Esophagus (tissue), 2 donors: ENCODE measurements around the gene IL36A. TPM values are rescaled to one million over a fixed set of nuclear protein-coding genes. Genes with fewer than 3 reads are reported as not detected.

Source experiments
- H3K27ac ChIP-seq, 2 donors: one replicate each; pipeline ENCODE4 v1.5.1; 2013; ENCODE audit warnings: low read depth in 2 of 2, mild to moderate bottlenecking in 2 of 2, inconsistent platforms in 1 of 2, low read length in 1 of 2, moderate library complexity in 1 of 2
- H3K27me3 ChIP-seq, 2 donors: one replicate each; pipeline ENCODE4 v1.6.1; 2013; ENCODE audit warnings: low read length in 2 of 2, control low read depth in 1 of 2, mild to moderate bottlenecking in 1 of 2; ENCODE audit not compliant: insufficient read depth in 2 of 2, control insufficient read depth in 1 of 2
- H3K36me3 ChIP-seq, 2 donors: one replicate each; pipeline ENCODE4 v1.6.1; 2013; ENCODE audit warnings: low read length in 1 of 2; ENCODE audit not compliant: control insufficient read depth in 2 of 2, insufficient read depth in 2 of 2
- H3K4me1 ChIP-seq, 2 donors: one replicate each; pipeline ENCODE4 v1.6.1; 2013; ENCODE audit warnings: low read length in 1 of 2; ENCODE audit not compliant: control insufficient read depth in 2 of 2, insufficient read depth in 2 of 2
- H3K4me3 ChIP-seq, 2 donors: one replicate each; pipeline ENCODE4 v1.5.1; 2013; ENCODE audit warnings: low read length in 2 of 2, mild to moderate bottlenecking in 2 of 2, low read depth in 1 of 2, moderate library complexity in 1 of 2
- H3K9me3 ChIP-seq, 2 donors: one replicate each; pipeline ENCODE4 v1.6.1; 2013; ENCODE audit warnings: mild to moderate bottlenecking in 2 of 2, low read depth in 1 of 2, low read length in 1 of 2, moderate library complexity in 1 of 2; ENCODE audit not compliant: control insufficient read depth in 2 of 2, insufficient read depth in 1 of 2
- WGBS, 2 donors: extraction: QIAGEN DNeasy Blood & Tissue Kit; methylation state at CpG; one replicate each; pipeline ENCODE4 v1.1.7; 2013; 5-methylcytosine and 5-hydroxymethylcytosine counted together
- polyA plus RNA-seq, 2 donors: library from polyadenylated mRNA; stranded (reverse); fragments of 200-250 nt; gene quantifications; one replicate each; pipeline ENCODE4 v1.2.3, GENCODE V29; 2013
- donor health status: healthy with polysubstance abuse.
- donor health status: Bipolar disorder and iron deficiency.

The IL36A gene
- polyA plus RNA-seq, 2 donors, result 243 to 394 TPM

GRCh38 chr2:113015655-113016054 lies 10.4 kb downstream of the IL36A start:
- WGBS, 2 donors, result 88 to 90% methylated on average over 2 of the region's 2 CpGs
- no peaks in the 10 kb centered on the region for H3K9me3 ChIP-seq

GRCh38 chr2:113018509-113018908 lies 13.2 kb downstream of the IL36A start:
- no peaks in the 10 kb centered on the region for H3K36me3 ChIP-seq
- H3K27ac ChIP-seq, result no peak overlapping the region
- H3K27me3 ChIP-seq, result no peaks in the 10 kb centered on the region
- H3K4me1 ChIP-seq, result no peaks in the 10 kb centered on the region
- WGBS, 2 donors, result 69 to 82% methylated on average over 3 of the region's 3 CpGs
- no peaks in the 10 kb centered on the region for H3K9me3 ChIP-seq
- H3K4me3 ChIP-seq, result no peak overlapping the region

More at GRCh38 chr2:113015655-113016054, 10.4 kb downstream of the IL36A start:
- Histone ChIP-seq H3K36me3 (no peaks in the 10 kb centered on the region), H3K4me1 (no peaks in the 10 kb centered on the region), H3K27me3 (no peaks in the 10 kb centered on the region), H3K4me3 (no peak overlapping the region), H3K27ac (no peak overlapping the region)

- Histone ChIP-seq H3K4me3 (no peak overlapping the region), H3K4me1 (no peaks in the 10 kb centered on the region), H3K9me3 (no peaks in the 10 kb centered on the region), H3K27ac (no peak overlapping the region), H3K36me3 (no peaks in the 10 kb centered on the region), H3K27me3 (peaks cover 3 to 4% of the 10 kb centered on the region in 2 donors)
- WGBS, 2 donors, result 55 to 66% methylated on average over 4 of the region's 4 CpGs
These were observed 16.1 kb downstream of the IL36A start for GRCh38 chr2:113021312-113021711.

GRCh38 chr2:113024764-113025163 lies 19.5 kb downstream of the IL36A start:
- Histone ChIP-seq H3K9me3 (no peaks in the 10 kb centered on the region), H3K27me3 (peaks cover 3 to 4% of the 10 kb centered on the region in 2 donors), H3K4me3 (no peak overlapping the region), H3K36me3 (no peaks in the 10 kb centered on the region), H3K4me1 (no peaks in the 10 kb centered on the region), H3K27ac (no peak overlapping the region)
- WGBS, 2 donors, result 81 to 93% methylated on average over 2 of the region's 2 CpGs

GRCh38 chr2:113025737-113026136 lies 20.5 kb downstream of the IL36A start:
- H3K27me3 ChIP-seq, result peaks cover 3 to 4% of the 10 kb centered on the region in 2 donors
- no peak overlapping the region for H3K4me3 ChIP-seq
- H3K9me3 ChIP-seq, result no peaks in the 10 kb centered on the region
- 50 to 52% methylated on average over 2 of the region's 2 CpGs for WGBS, 2 donors
- H3K4me1 ChIP-seq, result no peaks in the 10 kb centered on the region
- H3K36me3 ChIP-seq, result no peaks in the 10 kb centered on the region
- no peak overlapping the region for H3K27ac ChIP-seq

GRCh38 chr2:113027691-113028090 lies 22.4 kb downstream of the IL36A start:
- H3K4me3 ChIP-seq, result no peak overlapping the region
- H3K9me3 ChIP-seq, result no peaks in the 10 kb centered on the region
- peaks cover 3 to 4% of the 10 kb centered on the region in 2 donors for H3K27me3 ChIP-seq
- WGBS, 2 donors, result 73 to 84% methylated on average over 2 of the region's 2 CpGs
- H3K4me1 ChIP-seq, result no peaks in the 10 kb centered on the region
- H3K27ac ChIP-seq, result no peak overlapping the region
- H3K36me3 ChIP-seq, result no peaks in the 10 kb centered on the region

- Histone ChIP-seq H3K27me3 (peaks cover 3 to 4% of the 10 kb centered on the region in 2 donors), H3K27ac (no peak overlapping the region), H3K4me3 (no peak overlapping the region), H3K9me3 (no peaks in the 10 kb centered on the region), H3K36me3 (no peaks in the 10 kb centered on the region), H3K4me1 (no peaks in the 10 kb centered on the region)
- 10 to 13% methylated on average over 1 of the region's 1 CpG for WGBS, 2 donors
These were observed 22.9 kb downstream of the IL36A start for GRCh38 chr2:113028112-113028511.

- 86 to 88% methylated on average over 1 of the region's 1 CpG for WGBS, 2 donors
- no peaks in the 10 kb centered on the region for H3K27me3 ChIP-seq
- peak overlapping the region; percentile 22 to 52 for H3K27ac ChIP-seq
These were observed 27.5 kb downstream of the IL36A start for GRCh38 chr2:113032737-113033136.

GRCh38 chr2:113034016-113034415 lies 28.8 kb downstream of the IL36A start:
- 68 to 81% methylated on average over 3 of the region's 3 CpGs for WGBS, 2 donors

More at GRCh38 chr2:113032737-113033136, 27.5 kb downstream of the IL36A start:
- Histone ChIP-seq H3K4me3 (no peak overlapping the region), H3K4me1 (peaks cover 0 to 2% of the 10 kb centered on the region in 2 donors), H3K36me3 (no peaks in the 10 kb centered on the region), H3K9me3 (no peaks in the 10 kb centered on the region)

GRCh38 chr2:113036763-113037162 lies 31.5 kb downstream of the IL36A start:
- 89 to 94% methylated on average over 9 of the region's 9 CpGs for WGBS, 2 donors
- H3K9me3 ChIP-seq, result no peaks in the 10 kb centered on the region
- H3K36me3 ChIP-seq, result no peaks in the 10 kb centered on the region

More at GRCh38 chr2:113034016-113034415, 28.8 kb downstream of the IL36A start:
- H3K27me3 ChIP-seq, result no peaks in the 10 kb centered on the region
- H3K27ac ChIP-seq, result peak overlapping the region in 1 of 2 donors; percentile 35
- no peaks in the 10 kb centered on the region for H3K9me3 ChIP-seq
- no peak overlapping the region for H3K4me3 ChIP-seq
- H3K36me3 ChIP-seq, result no peaks in the 10 kb centered on the region
- peaks cover 0 to 2% of the 10 kb centered on the region in 2 donors for H3K4me1 ChIP-seq

More at GRCh38 chr2:113036763-113037162, 31.5 kb downstream of the IL36A start:
- H3K4me3 ChIP-seq, result no peak overlapping the region
- H3K27me3 ChIP-seq, result no peaks in the 10 kb centered on the region
- peaks cover 0 to 2% of the 10 kb centered on the region in 2 donors for H3K4me1 ChIP-seq
- peak overlapping the region in 1 of 2 donors; percentile 11 for H3K27ac ChIP-seq
